Suprapubic skin (tissue), 4 donors: Measurements from ENCODE around the gene RNLS.

Experiments used
- CTCF ChIP-seq, 2 donors: fragments of 200-600 bp in 1 of 2; fragments of 450-650 bp in 1 of 2; sonication (generic) in 1 of 2; IDR thresholded peaks; one replicate each; pipeline ENCODE4 v1.5.1; 2016 to 2019; ENCODE audit warnings: antibody characterized with exemption in 2 of 2, mild to moderate bottlenecking in 1 of 2, moderate library complexity in 1 of 2
- POLR2A ChIP-seq, 2 donors: fragments of 450-650 bp; IDR thresholded peaks; one replicate each; pipeline ENCODE4 v1.6.1; 2017; ENCODE audit warnings: antibody characterized with exemption in 2 of 2, mild to moderate bottlenecking in 2 of 2, moderate library complexity in 2 of 2
- POLR2AphosphoS5 ChIP-seq, 3 donors: sonication (generic); formaldehyde crosslinking; IDR thresholded peaks; one replicate each; pipeline ENCODE4 v1.6.1; 2017; ENCODE audit warnings: antibody characterized with exemption in 3 of 3

- no peak for TF ChIP-seq POLR2A (IDR thresholded peaks at IDR 0.05)
- TF ChIP-seq CTCF (IDR thresholded peaks at IDR 0.05): no peak
- TF ChIP-seq POLR2AphosphoS5 (IDR thresholded peaks at IDR 0.05): no peak
Measured at GRCh38 chr10:88555190-88555908, 27.8 kb downstream of the RNLS start.
